ENCODE results near the gene SGPP1. TPM values are rescaled to one million over a fixed set of nuclear protein-coding genes. Genes with fewer than 3 reads are reported as not detected.

The SGPP1 gene
- total RNA-seq, 1 experiment from 2014 or later, result 27.0 TPM

GRCh38 chr14:63654346-63654745 lies 73.5 kb downstream of the SGPP1 start:
- H3K27me3 Mint-ChIP-seq (ENCODE audit: unreplicated experiment), result no peaks in the 10 kb centered on the region
- CTCF ChIA-PET, result no interaction called here

GRCh38 chr14:63652406-63652805 lies 75.5 kb downstream of the SGPP1 start:
- Mint-ChIP-seq H3K36me3 (ENCODE audit: insufficient read depth, unreplicated experiment) (no peaks in the 10 kb centered on the region), H3K27ac (ENCODE audit: unreplicated experiment) (no peak overlapping the region), H3K27me3 (ENCODE audit: unreplicated experiment) (no peaks in the 10 kb centered on the region), H3K9me3 (ENCODE audit: low read depth, unreplicated experiment) (no peaks in the 10 kb centered on the region), H3K4me1 (ENCODE audit: low read depth, unreplicated experiment) (peaks cover 6% of the 10 kb centered on the region), H3K4me3 (ENCODE audit: low read depth, unreplicated experiment) (no peak overlapping the region)
- TF ChIP-seq, protein P1, sequence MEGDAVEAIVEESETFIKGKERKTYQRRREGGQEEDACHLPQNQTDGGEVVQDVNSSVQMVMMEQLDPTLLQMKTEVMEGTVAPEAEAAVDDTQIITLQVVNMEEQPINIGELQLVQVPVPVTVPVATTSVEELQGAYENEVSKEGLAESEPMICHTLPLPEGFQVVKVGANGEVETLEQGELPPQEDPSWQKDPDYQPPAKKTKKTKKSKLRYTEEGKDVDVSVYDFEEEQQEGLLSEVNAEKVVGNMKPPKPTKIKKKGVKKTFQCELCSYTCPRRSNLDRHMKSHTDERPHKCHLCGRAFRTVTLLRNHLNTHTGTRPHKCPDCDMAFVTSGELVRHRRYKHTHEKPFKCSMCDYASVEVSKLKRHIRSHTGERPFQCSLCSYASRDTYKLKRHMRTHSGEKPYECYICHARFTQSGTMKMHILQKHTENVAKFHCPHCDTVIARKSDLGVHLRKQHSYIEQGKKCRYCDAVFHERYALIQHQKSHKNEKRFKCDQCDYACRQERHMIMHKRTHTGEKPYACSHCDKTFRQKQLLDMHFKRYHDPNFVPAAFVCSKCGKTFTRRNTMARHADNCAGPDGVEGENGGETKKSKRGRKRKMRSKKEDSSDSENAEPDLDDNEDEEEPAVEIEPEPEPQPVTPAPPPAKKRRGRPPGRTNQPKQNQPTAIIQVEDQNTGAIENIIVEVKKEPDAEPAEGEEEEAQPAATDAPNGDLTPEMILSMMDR (IDR thresholded peaks at IDR 0.05; ENCODE audit: unreplicated experiment), result no peak
- BruUV-seq (replicated peaks), result no TSS peak
- no peak for DNase-seq
- CTCF ChIA-PET, result no interaction called here
- intact Hi-C loops (cut with micrococcal nuclease; ENCODE audit: unreplicated experiment), result no loop called here

More at GRCh38 chr14:63654346-63654745, 73.5 kb downstream of the SGPP1 start:
- TF ChIP-seq, protein P1 (IDR thresholded peaks at IDR 0.05; ENCODE audit: unreplicated experiment), result no peak
- intact Hi-C loops (cut with micrococcal nuclease; ENCODE audit: unreplicated experiment), result no loop called here
- Mint-ChIP-seq H3K4me1 (ENCODE audit: low read depth, unreplicated experiment) (peaks cover 3% of the 10 kb centered on the region), H3K27ac (ENCODE audit: unreplicated experiment) (no peak overlapping the region), H3K36me3 (ENCODE audit: insufficient read depth, unreplicated experiment) (peaks cover under 1% of the 10 kb centered on the region), H3K4me3 (ENCODE audit: low read depth, unreplicated experiment) (no peak overlapping the region), H3K9me3 (ENCODE audit: low read depth, unreplicated experiment) (no peaks in the 10 kb centered on the region)
- no peak for DNase-seq
- no TSS peak for BruUV-seq (replicated peaks)

GRCh38 chr14:63650256-63650952 lies 77.5 kb downstream of the SGPP1 start:
- no peaks in the 10 kb centered on the region for H3K9me3 Mint-ChIP-seq (ENCODE audit: low read depth, unreplicated experiment)
- H3K27me3 Mint-ChIP-seq (ENCODE audit: unreplicated experiment), result no peaks in the 10 kb centered on the region
- BruUV-seq (replicated peaks), result no TSS peak
- intact Hi-C loops (cut with micrococcal nuclease; ENCODE audit: unreplicated experiment), result no loop called here
- no peak overlapping the region for H3K27ac Mint-ChIP-seq (ENCODE audit: unreplicated experiment)
- H3K4me3 Mint-ChIP-seq (ENCODE audit: low read depth, unreplicated experiment), result no peak overlapping the region
- TF ChIP-seq, protein P1 (IDR thresholded peaks at IDR 0.05; ENCODE audit: unreplicated experiment), result no peak
- H3K36me3 Mint-ChIP-seq (ENCODE audit: insufficient read depth, unreplicated experiment), result no peaks in the 10 kb centered on the region
- peaks cover 6% of the 10 kb centered on the region for H3K4me1 Mint-ChIP-seq (ENCODE audit: low read depth, unreplicated experiment)
- CTCF ChIA-PET, result no interaction called here
- no peak for DNase-seq

DNA sequence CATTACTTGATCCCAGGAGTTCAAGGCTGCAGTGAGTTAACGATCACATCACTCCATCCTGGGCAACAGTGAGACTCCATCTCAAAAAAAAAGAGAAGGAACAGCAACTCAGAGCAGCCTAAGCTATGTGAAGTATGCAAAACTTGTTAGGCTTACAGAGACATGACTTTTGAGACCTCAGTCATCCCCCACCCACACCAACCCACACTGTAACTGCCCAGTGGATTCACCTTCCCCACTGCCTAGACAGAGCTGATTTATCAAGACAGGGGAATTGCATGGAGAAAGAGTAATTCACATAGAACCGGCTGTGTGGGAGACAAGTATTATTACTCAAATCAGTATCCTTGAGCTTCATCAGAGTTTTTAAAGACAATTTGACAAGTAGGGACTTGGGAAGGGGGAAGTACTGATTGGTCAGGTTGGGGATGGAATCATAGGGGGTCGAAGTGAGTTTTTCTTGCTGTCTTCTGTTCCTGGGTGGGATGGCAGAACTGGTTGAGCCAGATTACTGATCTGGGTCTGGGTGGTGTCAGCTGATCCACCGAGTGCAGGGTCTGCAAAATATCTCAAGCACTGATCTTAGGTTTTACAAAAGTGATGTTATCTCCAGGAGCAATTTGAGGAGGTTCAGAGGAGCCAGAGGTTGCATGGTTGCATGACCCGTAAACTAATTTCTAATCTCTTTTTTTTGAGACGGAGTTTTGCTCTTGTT lies 80.0 kb downstream of the SGPP1 start:
- Mint-ChIP-seq H3K27ac (ENCODE audit: unreplicated experiment) (no peak overlapping the region), H3K9me3 (ENCODE audit: low read depth, unreplicated experiment) (no peaks in the 10 kb centered on the region)

More for the DNA sequence above, 80.0 kb downstream of the SGPP1 start:
- BruUV-seq (replicated peaks), result no TSS peak
- TF ChIP-seq, protein P1 (IDR thresholded peaks at IDR 0.05; ENCODE audit: unreplicated experiment), result no peak
- Mint-ChIP-seq H3K27me3 (ENCODE audit: unreplicated experiment) (no peaks in the 10 kb centered on the region), H3K4me3 (ENCODE audit: low read depth, unreplicated experiment) (no peak overlapping the region), H3K4me1 (ENCODE audit: low read depth, unreplicated experiment) (peaks cover 6% of the 10 kb centered on the region), H3K36me3 (ENCODE audit: insufficient read depth, unreplicated experiment) (no peaks in the 10 kb centered on the region)
- intact Hi-C loops (cut with micrococcal nuclease; ENCODE audit: unreplicated experiment), result no loop called here
- CTCF ChIA-PET, result interaction anchor here (0.6 kb wide), 1 partner anchor 227 kb away, joined by 3 read pairs; no protein-coding TSS in a partner anchor
- DNase-seq, result no peak

Measured in Calu3 (cell line).